Lung (tissue), 12 donors: ENCODE measurements around the gene TKFC. TPM values are rescaled to one million over a fixed set of nuclear protein-coding genes. Genes with fewer than 3 reads are reported as not detected.
A peak's percentile ranks its signal among the peaks of the same experiment; 100 is the strongest.

Experiments used
- ATAC-seq: fragments of 200-7000 bp; cut with Tn5 transposase; one replicate; pipeline ENCODE4 v1.9.1; 2020; ENCODE audit warnings: moderate number of reproducible peaks; ENCODE audit not compliant: insufficient read depth, low FRiP score
- DNase-seq, 3 donors: peaks; one replicate each; pipeline ENCODE4 v3.0.0-alpha.2; 2013 to 2017
- H3K27ac ChIP-seq, 2 donors: one replicate each; pipeline ENCODE4 v1.5.1; 2013; ENCODE audit warnings: mild to moderate bottlenecking in 2 of 2, moderate library complexity in 2 of 2, control low read depth in 1 of 2, inconsistent platforms in 1 of 2, low read depth in 1 of 2, low read length in 1 of 2
- H3K27me3 ChIP-seq, 3 donors: one replicate each; pipeline ENCODE4 v1.5.1; 2013; ENCODE audit warnings: low read length in 2 of 3; ENCODE audit not compliant: control insufficient read depth in 3 of 3, insufficient read depth in 3 of 3
- H3K36me3 ChIP-seq, 4 donors: one replicate each; pipeline ENCODE4 v1.5.1; 2013; ENCODE audit warnings: low read length in 4 of 4, mild to moderate bottlenecking in 1 of 4, moderate library complexity in 1 of 4; ENCODE audit not compliant: control insufficient read depth in 4 of 4, insufficient read depth in 4 of 4
- H3K4me1 ChIP-seq, 5 donors: one replicate each; pipeline ENCODE4 v1.5.1; 2013; ENCODE audit warnings: low read length in 5 of 5, mild to moderate bottlenecking in 2 of 5, moderate library complexity in 1 of 5; ENCODE audit not compliant: control insufficient read depth in 5 of 5, insufficient read depth in 5 of 5
- H3K4me3 ChIP-seq: one replicate; pipeline ENCODE4 v1.5.1; 2013; ENCODE audit warnings: mild to moderate bottlenecking, control low read depth, moderate library complexity
- H3K9ac ChIP-seq, 2 donors: one replicate each; pipeline ENCODE4 v1.5.1; 2013; ENCODE audit warnings: low read length in 2 of 2, control low read depth in 1 of 2; ENCODE audit not compliant: insufficient read depth in 1 of 2
- H3K9me3 ChIP-seq, 4 donors: one replicate each; pipeline ENCODE4 v1.5.1; 2013; ENCODE audit warnings: low read length in 3 of 4, mild to moderate bottlenecking in 1 of 4, moderate library complexity in 1 of 4; ENCODE audit not compliant: control insufficient read depth in 4 of 4, insufficient read depth in 3 of 4
- CTCF ChIP-seq: IDR thresholded peaks from 2 replicates; pipeline ENCODE4 v1.5.1; 2012; ENCODE audit warnings: mild to moderate bottlenecking; ENCODE audit errors: control extremely low read depth, extremely low read depth
- WGBS, 2 donors: extraction: QIAGEN DNeasy Blood & Tissue Kit; methylation state at CpG; one replicate each; pipeline ENCODE4 v1.1.7; 2013; 5-methylcytosine and 5-hydroxymethylcytosine counted together
- polyA plus RNA-seq, 2 donors: library from polyadenylated mRNA; stranded (reverse); fragments of 200-250 nt; gene quantifications; one replicate each; pipeline ENCODE4 v1.2.1, GENCODE V29; 2013
- total RNA-seq, 2 donors: library from RNA; depleted of rRNA in 1 of 2; stranded (reverse); fragments of >200 nt in 1 of 2; gene quantifications; one replicate each; pipeline ENCODE4 v1.2.1, GENCODE V29; 2014 to 2021
- donor health status: control.
- donor health status: control.
- donor health status: Bipolar disorder and iron deficiency.
- donor health status: healthy.
- donor health status: DM: yes; HTN: yes; CAD: no.

Gene TKFC
- total and polyA plus RNA-seq, 4 donors = 35.0 to 69.2 (median 39.8) TPM

- ATAC-seq (peak; percentile 42), DNase-seq (peak; percentile 73 to 74 (median 74))
- peaks cover 2 to 13% (median 6%) of the 10 kb centered on the region in 4 donors for H3K36me3 ChIP-seq
- H3K27ac ChIP-seq = no peak within 1 kb of the TSS
- peak within 1 kb of the TSS; percentile 32 to 55 for H3K9ac ChIP-seq
- peaks cover 0 to 10% (median 0%) of the 10 kb centered on the region in 4 donors for H3K9me3 ChIP-seq
- no peak for TF ChIP-seq CTCF
- peaks cover 0 to 17% (median 6%) of the 10 kb centered on the region in 5 donors for H3K4me1 ChIP-seq
- peak within 1 kb of the TSS; percentile 35 for H3K4me3 ChIP-seq
- WGBS, 2 donors = 1 to 2% methylated on average over 88 to 97 of the region's 97 CpGs
- no peaks in the 10 kb centered on the region for H3K27me3 ChIP-seq
Observed at GRCh38 chr11:61294717-61295595, 38.1 kb upstream of the TKFC start, which contains the start of gene VWCE. Gene VWCE (minus strand): TSS chr11:61295316. CDS start chr11:61295037, 279 bp downstream.

- peaks cover 0 to 17% (median 6%) of the 10 kb centered on the region in 5 donors for H3K4me1 ChIP-seq
- H3K27me3 ChIP-seq = no peaks in the 10 kb centered on the region
- H3K9me3 ChIP-seq = peaks cover 0 to 10% (median 0%) of the 10 kb centered on the region in 4 donors
- peaks cover 5 to 19% (median 10%) of the 10 kb centered on the region in 4 donors for H3K36me3 ChIP-seq
- no peak for DNase-seq
- 41 to 47% methylated on average over 10 to 12 of the region's 12 CpGs for WGBS, 2 donors
- TF ChIP-seq CTCF = no peak
- H3K27ac ChIP-seq = no peak overlapping the region
- no peak for ATAC-seq
- peak overlapping the region; percentile 13 to 55 for H3K9ac ChIP-seq
- no peak overlapping the region for H3K4me3 ChIP-seq
Observed at GRCh38 chr11:61295596-61295926, 37.5 kb upstream of the TKFC start.

GRCh38 chr11:61297341-61297740, 35.7 kb upstream of the TKFC start:
- peaks cover 0 to 8% (median 0%) of the 10 kb centered on the region in 4 donors for H3K9me3 ChIP-seq
- TF ChIP-seq CTCF = no peak
- no peaks in the 10 kb centered on the region for H3K27me3 ChIP-seq
- H3K27ac ChIP-seq = no peak overlapping the region
- H3K36me3 ChIP-seq = peaks cover 14 to 33% (median 21%) of the 10 kb centered on the region in 4 donors
- 43 to 50% methylated on average over 1 of the region's 1 CpG for WGBS, 2 donors
- peaks cover 0 to 17% (median 6%) of the 10 kb centered on the region in 5 donors for H3K4me1 ChIP-seq
- no peak overlapping the region for H3K4me3 ChIP-seq
- H3K9ac ChIP-seq = no peak overlapping the region
- DNase-seq (no peak), ATAC-seq (no peak)
